ENCODE results near the gene CIB2.
A peak's percentile ranks its signal among the peaks of the same experiment; 100 is the strongest.
"Not testable (repeated sequence)": the region's sequence is repeated elsewhere in the genome, so short reads cannot be mapped to it uniquely, and the experiment has no call there.

Gene CIB2

GRCh38 chr15:78156653-78157052 lies 25.4 kb upstream of the CIB2 start:
- DNase-seq (no peak), ATAC-seq (no peak)
- no peaks in the 10 kb centered on the region for H3K27me3 Mint-ChIP-seq
- H3K9me3 Mint-ChIP-seq: no peaks in the 10 kb centered on the region
- peaks cover 13% of the 10 kb centered on the region for H3K4me1 Mint-ChIP-seq
- no peak overlapping the region for H3K27ac Mint-ChIP-seq
- H3K4me3 Mint-ChIP-seq: no peak overlapping the region

DNA sequence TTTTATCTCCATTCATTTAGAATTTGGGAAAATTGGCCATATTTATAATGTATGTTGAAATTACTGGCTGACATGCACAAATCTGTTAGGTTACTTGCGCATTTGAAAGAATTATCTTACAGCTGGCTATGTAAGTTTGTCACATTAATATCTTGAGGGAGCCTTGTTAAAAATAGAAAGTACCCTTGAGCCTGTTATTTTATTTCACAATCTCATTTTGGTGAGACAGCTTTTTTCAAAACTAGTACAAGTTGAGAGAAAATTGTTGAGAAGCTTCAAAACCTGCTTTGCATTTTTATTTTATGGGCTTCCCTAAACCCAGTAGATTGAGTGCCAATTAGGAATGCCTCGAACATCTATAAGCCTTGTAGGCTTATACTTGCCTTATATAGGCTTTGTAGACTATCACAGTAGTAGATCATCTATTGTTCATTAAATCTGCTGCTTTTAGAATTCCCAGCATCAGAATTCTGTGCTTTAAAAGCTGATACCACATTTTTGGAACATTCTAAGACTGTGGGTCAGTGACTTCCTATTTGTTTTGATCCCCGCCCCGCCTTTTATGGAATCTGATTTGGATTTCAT lies 24.2 kb upstream of the CIB2 start:
- DNase-seq (no peak), ATAC-seq (no peak)
- peaks cover 21% of the 10 kb centered on the region for H3K4me1 Mint-ChIP-seq
- no peak overlapping the region for H3K4me3 Mint-ChIP-seq
- no peak overlapping the region for H3K27ac Mint-ChIP-seq
- H3K9me3 Mint-ChIP-seq: no peaks in the 10 kb centered on the region
- H3K27me3 Mint-ChIP-seq: no peaks in the 10 kb centered on the region

DNA sequence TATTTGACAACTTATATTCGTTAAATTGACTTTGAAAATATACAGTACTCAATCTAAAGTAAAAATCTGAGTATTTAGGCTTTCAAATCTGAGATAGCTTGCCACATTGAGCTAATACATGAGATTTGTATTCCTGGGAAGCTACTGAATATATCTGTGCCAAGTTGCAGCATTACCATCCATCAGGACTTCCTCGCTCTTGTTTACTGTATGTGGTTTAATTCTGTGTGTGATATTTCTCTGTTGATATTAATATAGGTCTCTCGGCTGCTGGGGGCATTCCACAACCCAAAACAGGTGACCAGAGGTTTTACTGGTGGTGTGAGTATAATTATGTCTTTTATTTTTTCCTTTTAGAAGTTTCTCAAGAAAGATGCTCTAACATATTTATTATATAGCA lies 23.7 kb upstream of the CIB2 start:
- H3K27ac Mint-ChIP-seq: peak overlapping the region in 1 of 2 donors; percentile 57
- peaks cover 26% of the 10 kb centered on the region for H3K4me1 Mint-ChIP-seq
- no peaks in the 10 kb centered on the region for H3K27me3 Mint-ChIP-seq

GRCh38 chr15:78151075-78151474 lies 19.8 kb upstream of the CIB2 start:
- not testable (repeated sequence) for ATAC-seq, DNase-seq, H3K9me3 Mint-ChIP-seq, H3K27me3 Mint-ChIP-seq, H3K27ac Mint-ChIP-seq
- H3K4me3 Mint-ChIP-seq: peak overlapping the region; percentile 90 to 98
- H3K4me1 Mint-ChIP-seq: peaks cover 45% of the 10 kb centered on the region

More for the DNA sequence above, 23.7 kb upstream of the CIB2 start:
- ATAC-seq (no peak), DNase-seq (no peak)
- H3K4me3 Mint-ChIP-seq: no peak overlapping the region
- no peaks in the 10 kb centered on the region for H3K9me3 Mint-ChIP-seq

- H3K4me1 Mint-ChIP-seq: peaks cover 45% of the 10 kb centered on the region
- H3K27ac Mint-ChIP-seq: peak overlapping the region; percentile 93 to 96
- no peaks in the 10 kb centered on the region for H3K9me3 Mint-ChIP-seq
- peak overlapping the region; percentile 90 to 98 for H3K4me3 Mint-ChIP-seq
- DNase-seq: no peak
- H3K27me3 Mint-ChIP-seq: no peaks in the 10 kb centered on the region
- no peak for ATAC-seq
These were observed 18.8 kb upstream of the CIB2 start for GRCh38 chr15:78149805-78150751.

DNA sequence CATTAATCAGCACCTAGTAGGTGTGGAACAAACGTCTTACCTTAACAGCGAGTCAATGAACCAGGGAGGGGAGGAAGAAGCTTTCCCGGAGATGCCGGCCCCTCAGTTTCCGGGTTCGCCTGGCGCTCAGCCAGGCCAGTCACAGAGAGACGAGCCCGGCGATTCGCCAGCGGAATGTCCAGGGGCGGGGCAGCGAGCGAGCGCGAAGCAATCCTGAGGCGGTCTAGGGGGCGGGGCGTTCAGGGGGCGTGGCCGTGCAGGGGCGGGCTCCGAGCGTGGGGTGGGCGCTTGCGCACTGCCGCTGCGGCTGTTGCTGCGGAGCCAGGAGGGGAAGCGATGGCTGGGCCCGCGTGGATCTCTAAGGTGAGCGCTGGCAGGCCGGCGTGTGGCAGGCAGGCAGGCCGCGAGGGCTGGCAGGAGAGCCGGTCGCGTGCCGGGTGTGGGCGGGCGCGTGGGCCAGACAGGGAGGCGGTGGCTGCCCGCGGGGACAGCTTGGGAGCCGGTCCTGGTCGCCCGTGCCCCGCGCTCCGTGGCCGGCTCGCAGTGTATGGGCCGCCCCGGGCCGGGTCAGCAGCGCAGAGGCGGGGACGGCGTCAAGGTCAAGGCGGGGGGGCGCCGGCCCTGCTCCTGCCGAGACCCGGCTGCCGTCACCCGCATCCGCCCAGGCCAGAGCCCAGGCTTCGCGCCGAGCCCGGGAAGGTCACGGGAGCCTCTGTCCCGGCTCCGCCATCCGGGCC lies 18.0 kb upstream of the CIB2 start, which contains the start of gene IDH3A:
IDH3A (plus strand) TSS at position 295 of the 737 bp plus-strand sequence; CDS start at position 337, 42 bp downstream.
- peak within 1 kb of the TSS; percentile 90 to 98 for H3K4me3 Mint-ChIP-seq

DNA sequence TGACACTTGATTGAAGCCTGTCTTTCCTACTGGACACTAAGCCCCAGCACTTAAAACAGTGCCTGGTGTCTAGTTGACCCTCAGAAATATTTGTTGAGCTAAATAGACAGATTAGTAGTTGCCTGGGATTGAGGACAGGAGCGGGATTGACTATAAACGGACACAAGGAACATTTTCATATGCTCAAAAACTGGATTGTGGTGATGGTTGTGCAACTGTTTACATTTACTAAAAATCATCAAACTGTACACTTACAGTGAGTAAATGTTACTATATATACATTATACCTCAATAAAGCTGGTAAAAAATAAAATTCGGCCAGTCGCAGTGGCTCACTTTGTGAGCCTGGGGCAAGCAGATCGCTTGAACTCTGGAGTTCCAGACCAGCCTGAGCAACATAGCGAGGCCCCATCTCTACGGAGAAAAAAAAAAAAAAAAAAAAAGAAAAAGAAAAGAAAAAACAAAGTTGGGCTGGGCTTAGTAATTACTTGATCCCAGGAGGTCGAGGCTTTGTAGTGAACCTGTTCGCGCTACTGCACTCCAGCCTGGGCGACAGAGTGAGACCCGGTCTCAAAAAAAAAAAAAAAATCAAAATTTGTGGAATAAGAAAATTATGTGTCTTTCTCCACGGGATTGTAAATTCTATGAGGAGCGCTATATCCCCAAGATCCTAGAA lies 17.3 kb upstream of the CIB2 start:
- Mint-ChIP-seq H3K4me1 (peaks cover 45% of the 10 kb centered on the region), H3K9me3 (no peaks in the 10 kb centered on the region), H3K4me3 (peak overlapping the region; percentile 90 to 98), H3K27me3 (no peaks in the 10 kb centered on the region), H3K27ac (peak overlapping the region; percentile 88 to 96)
- ATAC-seq (peak; percentile 3), DNase-seq (no peak)

More for the DNA sequence above, 18.0 kb upstream of the CIB2 start, which contains the start of gene IDH3A:
- ATAC-seq (peak; percentile 95), DNase-seq (peak; percentile 98 to 99)
- Mint-ChIP-seq H3K9me3 (no peaks in the 10 kb centered on the region), H3K4me1 (peaks cover 45% of the 10 kb centered on the region), H3K27me3 (no peaks in the 10 kb centered on the region), H3K27ac (peak within 1 kb of the TSS; percentile 93 to 96)

DNA sequence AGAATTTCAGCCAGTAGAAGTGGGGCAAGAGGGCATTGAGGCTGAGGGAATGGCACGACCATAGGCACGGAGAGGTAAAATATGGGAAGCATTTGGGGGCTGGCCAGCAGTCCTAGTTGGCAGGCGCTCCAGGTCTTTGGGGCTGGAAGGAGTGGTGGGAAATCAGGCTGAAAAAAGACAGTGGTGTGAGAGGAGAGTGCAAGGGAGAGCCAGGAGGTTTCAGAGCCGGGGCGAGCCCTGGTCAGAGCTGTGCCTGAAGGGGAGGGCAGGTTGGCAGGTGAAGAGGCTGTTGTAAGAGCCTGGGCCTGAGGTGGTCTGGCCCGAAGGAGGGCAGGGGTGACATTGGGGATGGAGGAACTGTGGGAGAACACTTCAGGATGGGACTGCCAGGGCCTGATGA lies 16.3 kb upstream of the CIB2 start:
- peak overlapping the region; percentile 90 to 98 for H3K4me3 Mint-ChIP-seq
- peaks cover 37% of the 10 kb centered on the region for H3K4me1 Mint-ChIP-seq
- no peak overlapping the region for H3K27ac Mint-ChIP-seq
- no peaks in the 10 kb centered on the region for H3K27me3 Mint-ChIP-seq
- H3K9me3 Mint-ChIP-seq: no peaks in the 10 kb centered on the region
- ATAC-seq: no peak
- DNase-seq: no peak

- DNase-seq (no peak), ATAC-seq (no peak)
- Mint-ChIP-seq H3K27me3 (no peaks in the 10 kb centered on the region), H3K4me3 (no peak overlapping the region), H3K9me3 (no peaks in the 10 kb centered on the region), H3K27ac (no peak overlapping the region), H3K4me1 (peaks cover 34% of the 10 kb centered on the region)
These were observed 15.3 kb upstream of the CIB2 start for GRCh38 chr15:78146425-78147154.

DNA sequence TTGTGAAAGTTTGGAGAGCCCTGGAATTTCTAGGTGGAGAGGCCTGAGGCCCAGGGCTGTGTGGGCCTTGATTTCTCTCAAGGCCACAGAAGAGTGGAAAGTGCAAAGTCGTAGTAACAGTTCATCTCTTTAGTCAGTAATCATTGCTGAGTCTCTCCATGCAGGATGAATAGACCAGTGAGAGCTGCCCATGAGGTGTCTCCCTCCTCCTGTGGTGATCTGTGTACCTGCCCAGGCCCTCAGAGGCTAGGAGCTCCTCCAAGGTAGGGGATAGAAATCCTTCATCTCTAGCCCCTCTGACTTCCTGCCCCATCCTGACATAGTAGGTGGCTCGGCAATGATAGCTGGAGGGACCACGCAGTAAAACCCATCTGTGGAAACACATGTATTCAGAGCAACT lies 11.1 kb upstream of the CIB2 start:
- DNase-seq (no peak), ATAC-seq (no peak)
- Mint-ChIP-seq H3K4me1 (peaks cover 4% of the 10 kb centered on the region), H3K4me3 (no peak overlapping the region), H3K9me3 (no peaks in the 10 kb centered on the region), H3K27me3 (no peaks in the 10 kb centered on the region), H3K27ac (no peak overlapping the region)

DNA sequence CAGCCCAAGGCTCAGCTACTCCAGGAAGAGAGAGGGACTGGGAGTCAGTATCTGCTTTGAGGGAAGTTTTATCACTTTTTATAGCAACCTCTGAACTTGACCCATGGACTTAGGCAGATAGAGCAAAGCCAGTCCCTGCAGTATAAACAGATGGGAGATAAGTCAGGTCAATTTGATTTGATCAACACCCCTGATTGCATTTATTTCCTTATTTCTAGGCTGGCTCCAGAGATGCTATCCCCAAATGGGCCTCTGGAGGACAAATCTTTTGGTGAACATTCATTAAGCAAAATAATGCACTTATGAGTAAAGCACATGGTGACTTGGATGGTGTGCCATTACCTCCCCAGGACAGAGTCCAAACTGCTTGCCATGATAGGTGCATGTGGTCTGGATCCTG lies 9.0 kb upstream of the CIB2 start:
- H3K27me3 Mint-ChIP-seq: no peaks in the 10 kb centered on the region
- no peak for ATAC-seq
- no peak for DNase-seq

GRCh38 chr15:78139578-78139977 lies 8.3 kb upstream of the CIB2 start:
- no peaks in the 10 kb centered on the region for H3K27me3 Mint-ChIP-seq
- ATAC-seq (no peak), DNase-seq (no peak)
- no peaks in the 10 kb centered on the region for H3K9me3 Mint-ChIP-seq
- no peak overlapping the region for H3K27ac Mint-ChIP-seq
- no peak overlapping the region for H3K4me3 Mint-ChIP-seq
- no peaks in the 10 kb centered on the region for H3K4me1 Mint-ChIP-seq

More for the DNA sequence above, 9.0 kb upstream of the CIB2 start:
- H3K4me3 Mint-ChIP-seq: no peak overlapping the region
- no peaks in the 10 kb centered on the region for H3K4me1 Mint-ChIP-seq
- H3K9me3 Mint-ChIP-seq: no peaks in the 10 kb centered on the region
- H3K27ac Mint-ChIP-seq: no peak overlapping the region

DNA sequence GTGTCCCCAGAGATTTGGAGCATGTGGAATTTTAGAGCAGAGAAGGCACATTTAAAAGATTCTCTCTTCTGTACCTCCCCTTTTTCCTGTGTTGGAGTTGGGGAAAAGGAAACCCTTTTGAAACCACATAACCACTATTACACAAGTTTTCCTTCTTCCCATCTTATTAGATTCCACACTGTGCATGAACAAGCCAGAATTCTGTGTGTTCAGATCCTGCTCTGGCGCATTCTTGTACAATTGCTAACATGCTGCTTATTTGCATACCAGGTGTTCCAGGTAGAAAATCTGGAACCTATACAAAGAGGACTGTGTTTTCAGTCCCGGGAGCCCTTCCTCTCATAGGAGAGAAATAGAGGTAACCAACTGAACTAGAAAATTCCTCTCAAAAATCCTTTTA lies 2.6 kb upstream of the CIB2 start:
- Mint-ChIP-seq H3K27me3 (peaks cover 14% of the 10 kb centered on the region), H3K4me1 (peaks cover 46% of the 10 kb centered on the region), H3K4me3 (no peak overlapping the region), H3K9me3 (no peaks in the 10 kb centered on the region), H3K27ac (no peak overlapping the region)
- DNase-seq: no peak
- ATAC-seq: no peak

- Mint-ChIP-seq H3K4me1 (peaks cover 62% of the 10 kb centered on the region), H3K27ac (peak overlapping the region; percentile 26 to 84), H3K9me3 (no peaks in the 10 kb centered on the region), H3K27me3 (peaks cover 14% of the 10 kb centered on the region), H3K4me3 (peak overlapping the region; percentile 66 to 87)
- DNase-seq: no peak
- peak; percentile 67 for ATAC-seq
These were observed 565 bp downstream of the CIB2 start for GRCh38 chr15:78130466-78131294.

Measured in stimulated activated naive CD8-positive, alpha-beta T cell treated with anti-CD3 and anti-CD28 coated beads, Interleukin-15, amount 100 ng/mL, for 72 hours (primary cell).